ENCODE measurements around the gene TP53I13. TPM values are rescaled to one million over a fixed set of nuclear protein-coding genes. Genes with fewer than 3 reads are reported as not detected.
A peak's percentile ranks its signal among the peaks of the same experiment; 100 is the strongest.

TP53I13 gene
- total RNA-seq, 1 experiment from 2014 or later, result 29.6 TPM

GRCh38 chr17:29584452-29585079 lies 16.1 kb downstream of the TP53I13 start:
- DNase-seq (ENCODE audit: unreplicated experiment), result no peak
- Mint-ChIP-seq H3K4me3 (ENCODE audit: unreplicated experiment) (no peak overlapping the region), H3K27ac (ENCODE audit: low read depth, unreplicated experiment) (peak overlapping the region; percentile 84), H3K36me3 (ENCODE audit: insufficient read depth, unreplicated experiment) (peaks cover 24% of the 10 kb centered on the region), H3K9me3 (ENCODE audit: unreplicated experiment) (no peaks in the 10 kb centered on the region), H3K4me1 (ENCODE audit: insufficient read depth, unreplicated experiment) (peaks cover 40% of the 10 kb centered on the region), H3K27me3 (ENCODE audit: insufficient read depth, unreplicated experiment) (no peaks in the 10 kb centered on the region)
- POLR2A ChIA-PET, result interaction anchor here (1.1 to 4.4 kb wide), 3 partner anchors 7 to 17 kb away, joined by 4 to 81 read pairs (median 6); partner anchors contain the start of gene ANKRD13B
- intact Hi-C loops (cut with micrococcal nuclease), result loop anchor here (5.0 kb wide), 1 partner anchor 508 kb away; no protein-coding TSS in a partner anchor
- CTCF ChIA-PET, result interaction anchor here (0.6 to 6.8 kb wide), 5 partner anchors 7 to 437 kb away, joined by 3 to 89 read pairs (median 4); partner anchors contain the start of genes ABHD15, ANKRD13B and TP53I13
- no peak for TF ChIP-seq CTCF (IDR thresholded peaks at IDR 0.05; ENCODE audit: unreplicated experiment)
- BruUV-seq (replicated peaks), result no TSS peak

- no TSS peak for BruUV-seq (replicated peaks)
- no peak for TF ChIP-seq CTCF (IDR thresholded peaks at IDR 0.05; ENCODE audit: unreplicated experiment)
Observed at GRCh38 chr17:29585080-29585751, 16.7 kb downstream of the TP53I13 start.

GRCh38 chr17:29586676-29587469 lies 18.4 kb downstream of the TP53I13 start:
- Mint-ChIP-seq H3K4me1 (ENCODE audit: insufficient read depth, unreplicated experiment) (peaks cover 43% of the 10 kb centered on the region), H3K4me3 (ENCODE audit: unreplicated experiment) (peak overlapping the region; percentile 83), H3K27me3 (ENCODE audit: insufficient read depth, unreplicated experiment) (no peaks in the 10 kb centered on the region), H3K9me3 (ENCODE audit: unreplicated experiment) (no peaks in the 10 kb centered on the region), H3K27ac (ENCODE audit: low read depth, unreplicated experiment) (peak overlapping the region; percentile 16), H3K36me3 (ENCODE audit: insufficient read depth, unreplicated experiment) (peaks cover 17% of the 10 kb centered on the region)
- BruUV-seq (replicated peaks), result no TSS peak
- TF ChIP-seq CTCF (IDR thresholded peaks at IDR 0.05; ENCODE audit: unreplicated experiment), result no peak
- POLR2A ChIA-PET, result interaction anchor here (0.6 to 2.7 kb wide), 7 partner anchors 17 to 882 kb away, joined by 3 to 10 read pairs (median 3); partner anchors contain the start of gene TAOK1
- intact Hi-C loops (cut with micrococcal nuclease), result no loop called here
- no peak for DNase-seq (ENCODE audit: unreplicated experiment)
- CTCF ChIA-PET, result interaction anchor here (0.6 to 1.6 kb wide), 8 partner anchors 12 to 387 kb away, joined by 3 to 8 read pairs (median 4); no protein-coding TSS in a partner anchor

More at GRCh38 chr17:29585080-29585751, 16.7 kb downstream of the TP53I13 start:
- H3K36me3 Mint-ChIP-seq (ENCODE audit: insufficient read depth, unreplicated experiment), result peaks cover 23% of the 10 kb centered on the region
- CTCF ChIA-PET, result interaction anchor here (0.6 to 1.6 kb wide), 2 partner anchors 11 to 227 kb away, joined by 3 to 5 read pairs; no protein-coding TSS in a partner anchor
- peaks cover 42% of the 10 kb centered on the region for H3K4me1 Mint-ChIP-seq (ENCODE audit: insufficient read depth, unreplicated experiment)
- no peaks in the 10 kb centered on the region for H3K27me3 Mint-ChIP-seq (ENCODE audit: insufficient read depth, unreplicated experiment)
- DNase-seq (ENCODE audit: unreplicated experiment), result no peak
- H3K4me3 Mint-ChIP-seq (ENCODE audit: unreplicated experiment), result no peak overlapping the region
- POLR2A ChIA-PET, result interaction anchor here (0.7 to 1.4 kb wide), 2 partner anchors 16 to 100 kb away, joined by 3 to 4 read pairs; no protein-coding TSS in a partner anchor
- no peaks in the 10 kb centered on the region for H3K9me3 Mint-ChIP-seq (ENCODE audit: unreplicated experiment)
- H3K27ac Mint-ChIP-seq (ENCODE audit: low read depth, unreplicated experiment), result no peak overlapping the region
- intact Hi-C loops (cut with micrococcal nuclease), result no loop called here
